D721Med (cell line): ENCODE results near the gene CEP152.

Source experiments
- DNase-seq: peaks from one replicate; pipeline ENCODE4 v3.0.0; 2011; ENCODE audit warnings: low spot score; ENCODE audit not compliant: insufficient read length
- FAIRE-seq: peaks from 2 replicates; lab custom pipeline; 2011; peaks lifted over from hg19 to GRCh38; lab: Jason Lieb, UNC
- CTCF ChIP-seq: IDR thresholded peaks from 2 replicates; pipeline ENCODE4 v1.5.1; 2012; ENCODE audit warnings: mild to moderate bottlenecking, control low read depth; ENCODE audit not compliant: insufficient read depth; ENCODE audit errors: missing control alignments

CEP152 gene

GRCh38 chr15:48721061-48721810, 89.6 kb downstream of the CEP152 start:
- FAIRE-seq = no peak
- DNase-seq = no peak
- no peak for TF ChIP-seq CTCF

GRCh38 chr15:48720646-48721045, 90.2 kb downstream of the CEP152 start:
- no peak for TF ChIP-seq CTCF
- DNase-seq (no peak), FAIRE-seq (no peak)

DNA sequence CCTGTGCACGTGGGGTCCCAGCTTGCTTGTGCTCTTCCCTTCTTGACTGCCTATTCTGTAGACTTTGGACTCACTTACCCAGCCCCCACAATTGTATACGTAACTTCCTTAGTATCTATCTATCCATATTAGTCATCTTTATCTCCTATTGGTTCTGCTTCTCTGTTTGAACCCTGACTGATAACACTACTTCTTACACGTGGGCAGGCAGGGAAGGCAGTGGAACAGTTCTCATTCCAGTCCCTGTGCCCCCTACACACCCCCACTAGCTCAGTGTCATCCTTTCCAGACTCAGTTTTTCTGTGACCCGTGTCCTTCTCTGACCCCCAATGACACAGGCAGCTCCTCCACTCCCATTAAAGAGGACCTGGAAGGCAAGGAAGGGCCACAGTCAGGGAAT, 91.2 kb downstream of the CEP152 start:
- no peak for TF ChIP-seq CTCF
- no peak for DNase-seq
- no peak for FAIRE-seq

- no peak for TF ChIP-seq CTCF
- no peak for FAIRE-seq
- DNase-seq = no peak
Measured at GRCh38 chr15:48718646-48719045, 92.2 kb downstream of the CEP152 start.

DNA sequence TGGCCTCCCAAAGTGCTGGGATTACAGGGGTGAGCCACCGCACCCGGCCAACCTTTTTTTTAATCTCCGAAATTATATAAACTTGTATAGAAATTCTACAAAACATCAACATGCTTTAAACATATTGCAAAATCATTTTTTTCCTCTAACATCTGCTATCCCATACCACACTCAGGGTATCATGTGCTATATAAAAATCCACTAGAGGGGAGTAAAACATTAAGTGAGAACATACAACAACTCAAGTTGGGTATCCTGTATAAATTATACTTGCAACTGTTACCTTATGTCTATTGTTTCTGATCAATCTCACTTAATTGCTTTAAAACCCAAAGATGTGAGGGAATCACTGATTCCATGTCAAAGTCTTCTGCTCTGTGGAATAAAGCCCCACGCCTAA, 93.4 kb downstream of the CEP152 start:
- FAIRE-seq (no peak), DNase-seq (no peak)
- peak; percentile 2 for TF ChIP-seq CTCF

DNA sequence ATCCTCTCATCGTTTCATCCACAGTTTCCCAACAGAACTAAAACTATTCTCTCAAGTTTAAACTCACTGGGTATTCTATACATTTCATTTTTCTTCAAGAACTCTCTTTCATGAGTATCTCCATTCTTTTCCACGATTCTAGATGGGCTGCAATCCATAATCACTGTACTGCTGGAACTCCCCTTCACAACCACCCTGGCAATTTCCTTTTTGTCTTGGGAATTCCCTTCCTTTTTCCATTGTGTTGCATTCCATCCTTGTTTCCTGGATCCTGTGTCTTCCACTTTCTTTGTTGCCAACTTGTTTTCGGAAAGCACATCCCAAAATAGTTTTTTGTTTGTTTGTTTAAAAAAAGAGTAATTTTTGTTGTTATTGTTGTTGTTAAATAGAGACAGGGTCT, 98.3 kb downstream of the CEP152 start:
- no peak for TF ChIP-seq CTCF
- no peak for DNase-seq
- FAIRE-seq = no peak

GRCh38 chr15:48710952-48711495, 99.8 kb downstream of the CEP152 start:
- no peak for FAIRE-seq
- no peak for DNase-seq
- TF ChIP-seq CTCF = no peak
